DND-41 (cell line): ENCODE results near the gene ZNF90.
A peak's percentile ranks its signal among the peaks of the same experiment; 100 is the strongest.

ENCODE experiments used
- ATAC-seq: fragments of 200-7000 bp; cut with Tn5 transposase; 3 replicates; pipeline ENCODE4 v1.9.1; 2021; ENCODE audit warnings: low read depth; ENCODE audit not compliant: insufficient read depth
- DNase-seq: peaks from one replicate; pipeline ENCODE4 v3.0.0-alpha.2; 2020
- H2AFZ ChIP-seq: 2 replicates; pipeline ENCODE4 v1.6.0; 2012; ENCODE audit warnings: low read depth, low read length
- H3K27ac ChIP-seq: 2 replicates; pipeline ENCODE4 v1.5.1; 2012; ENCODE audit warnings: low read length, inconsistent platforms
- H3K27me3 ChIP-seq: fragments of 200-600 bp; sonication (generic); 2 replicates; pipeline ENCODE4 v1.6.0; 2012; ENCODE audit warnings: low read length, mild to moderate bottlenecking, inconsistent platforms; ENCODE audit not compliant: insufficient read depth, poor library complexity
- H3K36me3 ChIP-seq: 2 replicates; pipeline ENCODE4 v1.5.1; 2012; ENCODE audit warnings: low read length, inconsistent platforms; ENCODE audit not compliant: insufficient read depth
- H3K4me1 ChIP-seq: 2 replicates; pipeline ENCODE4 v1.5.1; 2012; ENCODE audit warnings: mild to moderate bottlenecking, low read length; ENCODE audit not compliant: insufficient read depth
- H3K4me2 ChIP-seq: 2 replicates; pipeline ENCODE4 v1.6.0; 2012; ENCODE audit warnings: mild to moderate bottlenecking, moderate library complexity, low read length, inconsistent platforms; ENCODE audit not compliant: insufficient read depth
- H3K4me3 ChIP-seq, 2 experiments: fragments of 200-600 bp in 1 of 2; shearing (Covaris generic) in 1 of 2; 2 replicates each; pipeline ENCODE4 v1.5.1; 2012 to 2016; ENCODE audit warnings: inconsistent platforms in 2 of 2, low read length in 2 of 2, mild to moderate bottlenecking in 2 of 2, low read depth in 1 of 2, moderate library complexity in 1 of 2
- H3K79me2 ChIP-seq: 2 replicates; pipeline ENCODE4 v1.6.0; 2012; ENCODE audit warnings: low read length, inconsistent platforms; ENCODE audit not compliant: insufficient read depth
- H3K9ac ChIP-seq: 2 replicates; pipeline ENCODE4 v1.6.0; 2012; ENCODE audit warnings: low read depth, mild to moderate bottlenecking, inconsistent platforms, low read length, moderate library complexity
- H3K9me3 ChIP-seq: 2 replicates; pipeline ENCODE4 v1.5.1; 2012; ENCODE audit warnings: low read length, moderate library complexity, mild to moderate bottlenecking, inconsistent platforms; ENCODE audit not compliant: insufficient read depth, severe bottlenecking
- H4K20me1 ChIP-seq: 2 replicates; pipeline ENCODE4 v1.6.0; 2012; ENCODE audit warnings: low read length; ENCODE audit not compliant: insufficient read depth
- EZH2 ChIP-seq: IDR thresholded peaks from 3 replicates; pipeline ENCODE4 v1.6.1; 2012; ENCODE audit warnings: borderline replicate concordance, low read depth, mild to moderate bottlenecking, moderate library complexity, low read length, inconsistent platforms; ENCODE audit not compliant: severe bottlenecking
- TF ChIP-seq, protein P1 (sequence below): IDR thresholded peaks from 2 replicates; pipeline ENCODE4 v1.5.1; 2012; ENCODE audit warnings: borderline replicate concordance, low read length, moderate library complexity, mild to moderate bottlenecking; ENCODE audit not compliant: poor library complexity, severe bottlenecking; ENCODE audit errors: extremely low read depth

Gene ZNF90

GRCh38 chr19:20153281-20153680, 75.5 kb downstream of the ZNF90 start:
- Histone ChIP-seq H3K27ac (no peak overlapping the region), H3K79me2 (no peaks in the 10 kb centered on the region), H3K9me3 (no peaks in the 10 kb centered on the region), H3K4me3 (no peak overlapping the region), H3K36me3 (no peaks in the 10 kb centered on the region), H4K20me1 (no peaks in the 10 kb centered on the region), H3K4me2 (no peak overlapping the region), H2AFZ (no peak overlapping the region), H3K9ac (no peak overlapping the region), H3K27me3 (no peaks in the 10 kb centered on the region), H3K4me1 (no peaks in the 10 kb centered on the region)
- TF ChIP-seq, protein P1, sequence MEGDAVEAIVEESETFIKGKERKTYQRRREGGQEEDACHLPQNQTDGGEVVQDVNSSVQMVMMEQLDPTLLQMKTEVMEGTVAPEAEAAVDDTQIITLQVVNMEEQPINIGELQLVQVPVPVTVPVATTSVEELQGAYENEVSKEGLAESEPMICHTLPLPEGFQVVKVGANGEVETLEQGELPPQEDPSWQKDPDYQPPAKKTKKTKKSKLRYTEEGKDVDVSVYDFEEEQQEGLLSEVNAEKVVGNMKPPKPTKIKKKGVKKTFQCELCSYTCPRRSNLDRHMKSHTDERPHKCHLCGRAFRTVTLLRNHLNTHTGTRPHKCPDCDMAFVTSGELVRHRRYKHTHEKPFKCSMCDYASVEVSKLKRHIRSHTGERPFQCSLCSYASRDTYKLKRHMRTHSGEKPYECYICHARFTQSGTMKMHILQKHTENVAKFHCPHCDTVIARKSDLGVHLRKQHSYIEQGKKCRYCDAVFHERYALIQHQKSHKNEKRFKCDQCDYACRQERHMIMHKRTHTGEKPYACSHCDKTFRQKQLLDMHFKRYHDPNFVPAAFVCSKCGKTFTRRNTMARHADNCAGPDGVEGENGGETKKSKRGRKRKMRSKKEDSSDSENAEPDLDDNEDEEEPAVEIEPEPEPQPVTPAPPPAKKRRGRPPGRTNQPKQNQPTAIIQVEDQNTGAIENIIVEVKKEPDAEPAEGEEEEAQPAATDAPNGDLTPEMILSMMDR: no peak
- TF ChIP-seq EZH2: no peak
- DNase-seq (no peak), ATAC-seq (no peak)

DNA sequence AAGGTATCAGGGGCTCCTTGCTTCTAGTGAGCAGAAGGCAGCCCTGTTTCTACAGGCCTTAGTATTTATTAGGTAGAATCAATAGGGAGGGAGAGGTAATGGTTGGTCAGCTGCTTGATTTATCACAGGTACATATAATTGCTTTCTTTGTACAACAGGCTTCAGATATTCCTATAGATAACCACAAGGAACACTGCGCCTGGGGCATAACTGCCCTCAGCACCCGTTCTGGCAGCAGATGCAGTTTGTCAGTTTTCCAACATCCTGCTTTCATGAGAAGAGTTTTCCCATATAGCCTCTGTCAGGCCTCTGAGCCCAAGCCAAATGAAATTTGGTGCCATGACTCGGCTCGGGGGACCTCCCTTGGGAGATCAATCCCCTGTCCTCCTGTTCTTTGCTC, 76.8 kb downstream of the ZNF90 start:
- TF ChIP-seq, protein P1: no peak
- no peak for TF ChIP-seq EZH2
- Histone ChIP-seq H3K27ac (no peak overlapping the region), H3K4me1 (no peaks in the 10 kb centered on the region), H3K4me2 (no peak overlapping the region), H3K4me3 (no peak overlapping the region), H3K27me3 (no peaks in the 10 kb centered on the region), H3K79me2 (no peaks in the 10 kb centered on the region), H2AFZ (no peak overlapping the region), H3K36me3 (no peaks in the 10 kb centered on the region), H4K20me1 (no peaks in the 10 kb centered on the region), H3K9ac (no peak overlapping the region), H3K9me3 (no peaks in the 10 kb centered on the region)
- no peak for DNase-seq
- ATAC-seq: no peak

- no peaks in the 10 kb centered on the region; the same call in 1 of the 2 replicates for H3K36me3 ChIP-seq
- peaks cover 8% of the 10 kb centered on the region for H3K79me2 ChIP-seq
- H3K4me3 ChIP-seq: no peak overlapping the region
- no peak overlapping the region for H2AFZ ChIP-seq
- H3K9me3 ChIP-seq: no peaks in the 10 kb centered on the region
- H3K9ac ChIP-seq: no peak overlapping the region
- H3K27ac ChIP-seq: no peak overlapping the region
- no peak for ATAC-seq
- no peak for TF ChIP-seq EZH2
- TF ChIP-seq, protein P1: no peak
- H4K20me1 ChIP-seq: no peaks in the 10 kb centered on the region
- H3K4me2 ChIP-seq: no peak overlapping the region
- DNase-seq: peak; percentile 56
- no peaks in the 10 kb centered on the region for H3K27me3 ChIP-seq
- peaks cover 16% of the 10 kb centered on the region for H3K4me1 ChIP-seq
Observed at GRCh38 chr19:20162821-20163220, 85.0 kb downstream of the ZNF90 start.

DNA sequence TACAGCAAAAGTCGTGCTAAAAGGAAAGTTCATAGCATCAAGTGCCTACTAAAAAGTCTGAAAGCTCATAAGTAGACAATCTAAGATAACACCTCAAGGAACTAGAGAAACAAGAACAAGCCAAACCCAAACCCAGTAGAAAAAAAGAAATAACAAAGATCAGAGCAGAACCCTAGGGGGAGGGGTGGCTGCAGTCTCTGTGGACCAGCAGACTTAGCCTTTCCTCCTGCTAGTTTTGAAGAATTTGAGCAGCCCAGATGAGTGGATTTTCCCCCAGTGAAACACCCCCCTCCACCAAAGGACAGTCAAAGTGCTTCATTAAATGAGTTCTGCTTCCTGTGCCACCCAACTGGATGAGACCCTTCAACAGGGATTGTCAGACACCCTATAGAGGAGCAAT, 86.7 kb downstream of the ZNF90 start:
- Histone ChIP-seq H2AFZ (no peak overlapping the region), H3K27ac (no peak overlapping the region), H3K79me2 (peaks cover 23% of the 10 kb centered on the region), H3K36me3 (peaks cover 6% of the 10 kb centered on the region), H3K4me2 (no peak overlapping the region), H3K27me3 (no peaks in the 10 kb centered on the region), H3K4me1 (peaks cover 26% of the 10 kb centered on the region), H3K9ac (no peak overlapping the region), H4K20me1 (no peaks in the 10 kb centered on the region), H3K4me3 (no peak overlapping the region), H3K9me3 (peaks cover 5% of the 10 kb centered on the region)
- no peak for TF ChIP-seq EZH2
- TF ChIP-seq, protein P1: no peak
- DNase-seq (no peak), ATAC-seq (no peak)
